ENCODE measurements around the gene SLC22A5. TPM values are rescaled to one million over a fixed set of nuclear protein-coding genes. Genes with fewer than 3 reads are reported as not detected.

Gene SLC22A5
- 1 to 10 TPM; 2.7 to 3.3 TPM for total RNA-seq

- no peaks in the 10 kb centered on the region for H3K36me3 Mint-ChIP-seq (ENCODE audit: low read depth)
- no peaks in the 10 kb centered on the region for H3K27me3 Mint-ChIP-seq
- peaks cover 19% of the 10 kb centered on the region for H3K4me1 Mint-ChIP-seq
- H3K27ac Mint-ChIP-seq: no peak within 1 kb of the TSS
- CTCF ChIA-PET: interaction anchor here (0.5 to 1.9 kb wide), 13 partner anchors 9 to 306 kb away, joined by 3 to 9 read pairs (median 3); partner anchors contain the start of gene SLC22A4
- POLR2A ChIA-PET: interaction anchor here (0.8 to 1.6 kb wide), 12 partner anchors 12 to 755 kb away, joined by 3 to 10 read pairs (median 3); partner anchors contain the start of gene SLC22A4
- peak; percentile 73 for DNase-seq
- H3K4me3 Mint-ChIP-seq: peak within 1 kb of the TSS; percentile 71
- no peaks in the 10 kb centered on the region for H3K9me3 Mint-ChIP-seq
Measured at GRCh38 chr5:132369474-132370180, at the start of gene SLC22A5. Gene SLC22A5, plus strand, starts transcription at chr5:132369710. Its CDS starts 263 bp downstream, at chr5:132369973.

GRCh38 chr5:132319975-132320374 is 49.5 kb upstream of the SLC22A5 start:
- H3K4me1 Mint-ChIP-seq: no peaks in the 10 kb centered on the region
- H3K4me3 Mint-ChIP-seq: no peak overlapping the region
- no peak for DNase-seq
- H3K27me3 Mint-ChIP-seq: no peaks in the 10 kb centered on the region
- no peaks in the 10 kb centered on the region for H3K36me3 Mint-ChIP-seq (ENCODE audit: low read depth)
- H3K27ac Mint-ChIP-seq: no peak overlapping the region
- ChIA-PET CTCF (no interaction called here), POLR2A (no interaction called here)
- H3K9me3 Mint-ChIP-seq: no peaks in the 10 kb centered on the region

DNA sequence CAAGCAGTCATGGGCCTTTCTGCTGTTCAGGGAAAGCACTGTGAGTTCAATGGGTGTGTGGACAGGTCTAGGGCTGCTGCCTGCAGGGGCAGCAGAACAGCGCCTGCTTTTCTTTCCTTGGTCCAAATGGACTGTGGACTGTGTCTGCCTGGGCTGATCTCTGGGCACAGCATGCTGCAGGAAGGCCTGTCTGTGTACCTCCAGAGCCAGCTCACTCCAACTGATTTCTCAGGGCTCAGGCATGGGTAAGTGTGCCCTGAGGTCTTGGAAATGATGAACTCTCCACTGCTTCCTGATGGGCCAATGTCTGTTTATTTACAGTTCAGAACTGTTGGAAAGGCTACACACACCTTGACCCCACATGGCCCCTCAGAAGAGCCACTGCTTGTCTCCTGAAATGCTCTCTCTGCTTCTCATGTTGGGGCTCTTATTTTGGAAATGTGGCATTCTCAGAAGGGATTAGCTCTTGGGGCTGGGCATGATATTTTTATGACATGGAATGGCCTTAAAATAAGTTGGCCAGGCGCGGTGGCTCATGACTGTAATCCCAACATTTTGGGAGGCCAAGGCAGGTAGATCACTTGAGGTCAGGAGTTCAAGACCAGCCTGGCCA is 48.3 kb upstream of the SLC22A5 start:
- Mint-ChIP-seq H3K27ac (no peak overlapping the region), H3K4me1 (no peaks in the 10 kb centered on the region), H3K27me3 (no peaks in the 10 kb centered on the region), H3K9me3 (no peaks in the 10 kb centered on the region), H3K4me3 (no peak overlapping the region), H3K36me3 (ENCODE audit: low read depth) (no peaks in the 10 kb centered on the region)
- ChIA-PET CTCF (no interaction called here), POLR2A (no interaction called here)
- DNase-seq: no peak

DNA sequence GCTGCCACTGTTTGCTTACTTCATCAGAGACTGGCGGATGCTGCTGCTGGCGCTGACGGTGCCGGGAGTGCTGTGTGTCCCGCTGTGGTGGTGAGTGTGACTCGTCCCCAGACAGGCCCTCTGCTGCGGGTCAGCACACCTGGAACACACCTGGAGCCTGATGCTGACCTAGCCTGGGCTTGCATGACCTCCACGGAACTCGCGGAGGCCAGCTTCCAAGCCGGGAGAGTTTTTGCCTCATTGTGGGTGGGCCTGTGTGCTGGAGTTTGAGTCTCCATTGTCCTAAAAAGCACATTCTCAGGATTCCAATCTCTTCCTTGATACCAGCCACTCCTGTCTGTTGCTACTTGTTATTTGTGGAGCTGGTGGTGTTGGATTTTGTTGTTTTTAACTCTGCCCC is 47.2 kb upstream of the SLC22A5 start:
- CTCF ChIA-PET: no interaction called here
- Mint-ChIP-seq H3K27ac (no peak overlapping the region), H3K4me1 (no peaks in the 10 kb centered on the region), H3K9me3 (no peaks in the 10 kb centered on the region), H3K4me3 (no peak overlapping the region), H3K27me3 (no peaks in the 10 kb centered on the region), H3K36me3 (ENCODE audit: low read depth) (no peaks in the 10 kb centered on the region)
- no peak for DNase-seq
- POLR2A ChIA-PET: no interaction called here

DNA sequence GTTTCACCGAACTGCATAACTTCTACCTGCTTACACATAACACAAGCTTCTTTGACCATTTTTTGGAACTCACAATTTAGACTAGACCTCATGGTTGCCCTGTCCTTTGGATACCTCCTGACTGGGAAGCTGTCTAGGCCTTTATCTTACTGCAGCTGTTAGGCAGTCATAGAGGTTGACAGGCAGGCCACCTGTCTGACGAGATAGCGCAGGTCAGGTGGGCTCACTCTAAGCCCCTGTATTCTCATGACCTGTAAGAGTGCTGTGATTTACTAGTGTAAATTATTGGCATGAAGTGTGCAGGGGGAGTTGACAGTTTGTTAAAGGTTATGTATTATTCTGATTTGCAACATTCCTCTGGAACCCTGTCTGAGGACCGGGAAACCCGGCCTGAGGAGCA is 46.3 kb upstream of the SLC22A5 start:
- POLR2A ChIA-PET: no interaction called here
- Mint-ChIP-seq H3K9me3 (no peaks in the 10 kb centered on the region), H3K27me3 (no peaks in the 10 kb centered on the region), H3K27ac (no peak overlapping the region), H3K4me3 (no peak overlapping the region), H3K36me3 (ENCODE audit: low read depth) (no peaks in the 10 kb centered on the region), H3K4me1 (no peaks in the 10 kb centered on the region)
- CTCF ChIA-PET: no interaction called here
- DNase-seq: no peak

- DNase-seq: no peak
- Mint-ChIP-seq H3K9me3 (no peaks in the 10 kb centered on the region), H3K27me3 (no peaks in the 10 kb centered on the region), H3K4me1 (no peaks in the 10 kb centered on the region), H3K27ac (no peak overlapping the region), H3K36me3 (ENCODE audit: low read depth) (no peaks in the 10 kb centered on the region), H3K4me3 (no peak overlapping the region)
- CTCF ChIA-PET: interaction anchor here (1.0 kb wide), 1 partner anchor 12 kb away, joined by 3 read pairs; no protein-coding TSS in a partner anchor
- POLR2A ChIA-PET: interaction anchor here (1.0 kb wide), 1 partner anchor 44 kb away, joined by 3 read pairs; the partner anchor contains the start of gene SLC22A5
Measured at GRCh38 chr5:132325691-132326090, 43.8 kb upstream of the SLC22A5 start.

DNA sequence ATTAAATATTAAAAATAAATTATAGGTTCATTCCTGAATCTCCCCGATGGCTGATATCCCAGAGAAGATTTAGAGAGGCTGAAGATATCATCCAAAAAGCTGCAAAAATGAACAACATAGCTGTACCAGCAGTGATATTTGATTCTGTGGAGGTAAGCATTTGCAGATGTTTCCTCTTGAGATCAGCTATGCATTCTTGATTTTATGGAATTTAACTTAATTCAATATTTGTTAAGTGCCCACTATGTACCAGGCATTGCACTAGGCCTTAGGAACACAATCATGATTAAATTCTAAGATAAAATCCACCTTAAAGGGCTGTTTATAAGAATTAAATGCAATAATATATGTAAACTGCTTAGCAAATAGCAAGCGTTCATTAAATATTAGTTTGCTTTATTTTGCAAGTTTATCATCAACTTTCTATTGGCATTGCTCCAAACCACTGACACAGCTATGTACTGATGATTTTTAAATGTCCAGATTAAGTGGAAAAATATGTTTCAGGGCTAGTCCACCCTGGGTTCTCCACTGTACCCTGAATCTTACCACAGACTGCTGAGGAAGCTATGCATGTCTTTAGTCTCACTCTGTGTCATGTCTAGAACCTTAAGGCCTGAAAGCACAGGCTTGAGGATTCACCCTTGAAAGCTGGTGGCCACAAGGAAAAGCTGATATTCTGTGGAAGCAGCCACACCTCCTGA is 42.1 kb upstream of the SLC22A5 start:
- no peaks in the 10 kb centered on the region for H3K4me1 Mint-ChIP-seq
- H3K36me3 Mint-ChIP-seq (ENCODE audit: low read depth): no peaks in the 10 kb centered on the region
- H3K27ac Mint-ChIP-seq: no peak overlapping the region
- DNase-seq: no peak
- POLR2A ChIA-PET: no interaction called here
- no peak overlapping the region for H3K4me3 Mint-ChIP-seq
- no peaks in the 10 kb centered on the region for H3K27me3 Mint-ChIP-seq
- no peaks in the 10 kb centered on the region for H3K9me3 Mint-ChIP-seq
- CTCF ChIA-PET: no interaction called here

DNA sequence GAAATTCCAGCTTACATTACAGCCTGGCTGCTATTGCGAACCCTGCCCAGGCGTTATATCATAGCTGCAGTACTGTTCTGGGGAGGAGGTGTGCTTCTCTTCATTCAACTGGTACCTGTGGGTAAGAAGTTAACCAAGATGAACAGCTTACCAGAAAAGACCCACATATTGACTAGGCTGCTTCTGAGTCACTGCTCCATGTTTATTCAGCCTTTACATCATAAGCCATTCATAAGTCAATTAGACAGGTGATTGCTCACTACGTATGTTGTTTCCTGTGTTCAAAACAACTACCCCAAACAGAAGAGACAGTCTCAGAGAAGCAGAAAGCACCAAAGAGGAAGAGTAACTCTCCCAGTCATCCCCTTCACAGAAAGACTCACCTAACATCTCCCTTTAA is 34.7 kb upstream of the SLC22A5 start:
- H3K4me3 Mint-ChIP-seq: no peak overlapping the region
- H3K27me3 Mint-ChIP-seq: no peaks in the 10 kb centered on the region
- CTCF ChIA-PET: interaction anchor here (0.8 to 1.0 kb wide), 2 partner anchors 62 to 97 kb away, joined by 3 to 5 read pairs; no protein-coding TSS in a partner anchor
- no peak overlapping the region for H3K27ac Mint-ChIP-seq
- H3K36me3 Mint-ChIP-seq (ENCODE audit: low read depth): no peaks in the 10 kb centered on the region
- POLR2A ChIA-PET: no interaction called here
- H3K9me3 Mint-ChIP-seq: no peaks in the 10 kb centered on the region
- peaks cover 6% of the 10 kb centered on the region for H3K4me1 Mint-ChIP-seq
- DNase-seq: no peak

DNA sequence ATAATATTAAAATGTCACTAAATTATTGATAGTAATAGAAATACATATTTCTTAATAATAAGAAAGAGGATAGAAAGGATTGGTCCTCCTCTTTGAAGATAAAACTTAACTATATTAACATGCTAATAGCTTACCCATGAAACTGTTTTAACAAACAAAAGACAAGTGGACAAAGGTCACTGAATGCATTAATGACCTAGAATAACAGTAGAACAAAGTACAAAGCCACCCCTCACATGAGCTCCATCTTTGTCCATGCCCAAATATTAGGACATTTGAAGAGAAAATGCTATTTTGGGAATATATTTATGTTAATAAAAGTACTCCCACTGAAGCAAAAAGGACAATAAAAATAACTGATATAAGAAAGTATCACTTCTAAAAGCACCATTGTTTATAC is 34.1 kb upstream of the SLC22A5 start:
- ChIA-PET CTCF (interaction anchor here (0.8 kb wide), 1 partner anchor 97 kb away, joined by 5 read pairs; no protein-coding TSS in a partner anchor), POLR2A (no interaction called here)
- no peak for DNase-seq
- H3K4me3 Mint-ChIP-seq: no peak overlapping the region
- H3K27ac Mint-ChIP-seq: no peak overlapping the region
- H3K9me3 Mint-ChIP-seq: no peaks in the 10 kb centered on the region
- H3K36me3 Mint-ChIP-seq (ENCODE audit: low read depth): no peaks in the 10 kb centered on the region
- H3K4me1 Mint-ChIP-seq: peaks cover 6% of the 10 kb centered on the region
- no peaks in the 10 kb centered on the region for H3K27me3 Mint-ChIP-seq

GRCh38 chr5:132339502-132339901 is 30.0 kb upstream of the SLC22A5 start:
- no peaks in the 10 kb centered on the region for H3K36me3 Mint-ChIP-seq (ENCODE audit: low read depth)
- H3K27ac Mint-ChIP-seq: no peak overlapping the region
- ChIA-PET POLR2A (no interaction called here), CTCF (interaction anchor here (0.7 to 1.2 kb wide), 2 partner anchors 28 to 122 kb away, joined by 3 read pairs; no protein-coding TSS in a partner anchor)
- peaks cover 6% of the 10 kb centered on the region for H3K4me1 Mint-ChIP-seq
- no peak overlapping the region for H3K4me3 Mint-ChIP-seq
- H3K27me3 Mint-ChIP-seq: no peaks in the 10 kb centered on the region
- no peak for DNase-seq
- H3K9me3 Mint-ChIP-seq: no peaks in the 10 kb centered on the region

DNA sequence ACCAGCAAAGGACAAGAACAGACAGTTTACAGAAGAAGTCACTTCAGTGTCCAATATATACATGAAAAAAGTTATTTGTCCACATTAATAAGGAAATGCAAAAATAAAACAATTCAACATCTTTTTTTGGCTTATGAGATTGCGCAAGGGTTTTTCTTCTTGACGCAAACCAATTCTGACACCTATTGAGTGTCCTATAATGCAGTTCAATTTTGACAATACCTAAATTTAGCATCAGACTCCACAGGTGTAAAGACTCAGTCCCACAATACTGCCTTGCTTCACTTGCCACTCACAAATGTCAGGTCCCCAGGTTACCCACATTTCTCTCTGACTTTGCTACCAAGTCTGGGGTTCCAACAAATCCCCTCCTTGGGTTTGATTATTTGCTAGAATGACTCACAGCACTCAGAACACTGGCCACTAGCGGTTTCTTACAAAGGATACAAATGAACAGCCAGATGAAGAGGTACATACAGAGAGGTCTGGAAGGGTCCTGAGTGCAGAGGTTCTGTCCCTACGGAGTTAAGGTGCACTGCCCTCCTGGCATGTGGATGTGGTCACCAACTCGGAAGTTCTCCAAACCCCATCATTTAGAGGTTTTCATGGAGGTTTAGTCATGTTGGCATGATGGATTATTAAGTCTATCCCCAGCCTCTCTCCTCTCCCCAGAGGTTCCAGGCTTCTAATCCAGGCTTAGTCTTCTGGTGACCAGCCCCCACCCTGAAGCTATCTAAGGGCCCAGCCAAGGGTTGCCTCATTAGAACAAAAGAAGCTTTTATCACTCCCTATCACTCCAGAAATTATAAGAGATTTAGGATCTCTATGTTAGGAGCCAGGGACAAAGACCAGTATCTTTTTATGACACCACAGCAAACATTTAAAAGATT is 27.0 kb upstream of the SLC22A5 start:
- CTCF ChIA-PET: interaction anchor here (1.2 kb wide), 1 partner anchor 10 kb away, joined by 3 read pairs; no protein-coding TSS in a partner anchor
- DNase-seq: no peak

GRCh38 chr5:132344775-132345514 is 24.6 kb upstream of the SLC22A5 start:
- ChIA-PET POLR2A (no interaction called here), CTCF (interaction anchor here (1.1 kb wide), 1 partner anchor 155 kb away, joined by 3 read pairs; no protein-coding TSS in a partner anchor)
- no peaks in the 10 kb centered on the region for H3K36me3 Mint-ChIP-seq (ENCODE audit: low read depth)
- H3K9me3 Mint-ChIP-seq: no peaks in the 10 kb centered on the region
- no peaks in the 10 kb centered on the region for H3K4me1 Mint-ChIP-seq
- H3K4me3 Mint-ChIP-seq: no peak overlapping the region
- DNase-seq: no peak
- H3K27ac Mint-ChIP-seq: no peak overlapping the region
- H3K27me3 Mint-ChIP-seq: no peaks in the 10 kb centered on the region

More for the DNA sequence above, 27.0 kb upstream of the SLC22A5 start:
- POLR2A ChIA-PET: no interaction called here
- no peak overlapping the region for H3K4me3 Mint-ChIP-seq
- no peaks in the 10 kb centered on the region for H3K27me3 Mint-ChIP-seq
- no peaks in the 10 kb centered on the region for H3K9me3 Mint-ChIP-seq
- H3K27ac Mint-ChIP-seq: no peak overlapping the region
- H3K36me3 Mint-ChIP-seq (ENCODE audit: low read depth): no peaks in the 10 kb centered on the region
- no peaks in the 10 kb centered on the region for H3K4me1 Mint-ChIP-seq
